Cardiac muscle cell (in vitro differentiated cells and primary cell): ENCODE data around the gene TBC1D8. TPM values are rescaled to one million over a fixed set of nuclear protein-coding genes. Genes with fewer than 3 reads are reported as not detected.
A peak's percentile ranks its signal among the peaks of the same experiment; 100 is the strongest.

Source experiments
- DNase-seq, 2 donors: peaks; one replicate each; pipeline versions ENCODE4 v3.0.0 to v3.0.0-alpha.2; 2010 to 2017; ENCODE audit warnings: low read depth in 1 of 2, low spot score in 1 of 2
- H3K27ac ChIP-seq: fragments of 200-600 bp; sonication (generic); 2 replicates; pipeline ENCODE4 v1.5.1; 2016
- H3K27me3 ChIP-seq: fragments of 200-600 bp; sonication (generic); 2 replicates; pipeline ENCODE4 v1.6.0; 2016; ENCODE audit warnings: control low read depth
- H3K36me3 ChIP-seq: fragments of 200-600 bp; sonication (generic); 2 replicates; pipeline ENCODE4 v1.5.1; 2016; ENCODE audit warnings: control low read depth
- H3K4me1 ChIP-seq: fragments of 200-600 bp; sonication (generic); 2 replicates; pipeline ENCODE4 v1.8.1; 2017; ENCODE audit warnings: low read depth, mild to moderate bottlenecking, mixed run types
- H3K4me3 ChIP-seq: fragments of 200-600 bp; sonication (generic); 2 replicates; pipeline ENCODE4 v1.5.1; 2016; ENCODE audit warnings: mild to moderate bottlenecking
- H3K9me3 ChIP-seq: fragments of 200-600 bp; sonication (generic); 2 replicates; pipeline ENCODE4 v1.5.1; 2017; ENCODE audit warnings: low read depth, mild to moderate bottlenecking, control low read depth
- polyA plus RNA-seq: library from polyadenylated mRNA; unstranded; fragments of >200 nt; fragmentation: Nextera tagmentation; extraction: Ambion mirVana; gene quantifications from 2 replicates; pipeline ENCODE4 v1.2.1, GENCODE V29; 2016
- total RNA-seq: library from RNA; depleted of rRNA; stranded (reverse); fragments of >200 nt; gene quantifications from 2 replicates; pipeline ENCODE4 v1.2.3, GENCODE V29; 2016
- TF ChIP-seq, protein P1 (sequence below): IDR thresholded peaks from 2 replicates; pipeline ENCODE4 v1.5.1; 2012; ENCODE audit warnings: low read depth, mild to moderate bottlenecking, low read length

The TBC1D8 gene
- total and polyA plus RNA-seq, 2 experiments from 2014 or later = 15.2 to 23.2 TPM

DNA sequence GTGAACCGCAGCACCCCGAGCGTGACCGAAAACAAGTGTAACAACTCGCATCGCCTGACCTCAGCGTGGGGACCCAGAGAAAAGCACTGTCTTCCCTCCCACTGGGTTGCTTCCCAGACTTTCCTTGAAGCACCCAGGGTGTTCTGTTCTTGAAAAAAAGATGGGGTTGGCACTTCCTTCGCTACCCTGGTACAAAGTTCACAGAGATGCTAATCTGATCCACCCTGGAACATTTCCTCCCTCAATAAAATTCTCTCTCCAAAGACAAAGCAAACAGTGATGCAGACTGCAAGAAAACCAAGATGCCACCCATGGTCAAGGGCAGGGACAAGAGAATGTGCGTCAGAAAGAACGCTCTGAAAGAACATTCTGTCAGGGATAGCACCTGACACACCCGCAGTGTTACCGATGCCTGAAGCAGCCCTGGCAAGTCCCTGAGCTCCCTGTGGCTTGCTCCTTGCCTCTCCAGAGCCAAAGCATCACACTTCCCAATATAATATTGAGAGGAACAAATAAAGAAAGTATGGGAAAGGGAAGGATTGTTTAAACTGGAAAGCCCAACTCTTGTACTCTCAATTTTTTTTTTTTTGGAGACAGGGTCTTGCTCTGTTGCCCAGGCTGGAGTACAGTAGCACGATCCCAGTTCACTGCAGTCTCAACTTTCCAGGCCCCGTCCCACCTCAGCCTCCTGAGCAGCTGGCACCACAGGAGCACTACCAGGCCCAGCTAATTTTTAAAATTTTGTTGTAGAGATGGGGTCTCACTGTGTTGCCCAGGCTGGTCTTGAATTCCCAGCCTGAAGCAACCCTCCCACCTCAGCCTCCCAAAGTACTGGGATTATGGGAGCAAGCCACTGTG, 70.7 kb downstream of the TBC1D8 start:
- H3K36me3 ChIP-seq = no peaks in the 10 kb centered on the region
- no peaks in the 10 kb centered on the region for H3K27me3 ChIP-seq
- no peaks in the 10 kb centered on the region for H3K4me1 ChIP-seq
- DNase-seq = no peak
- TF ChIP-seq, protein P1, sequence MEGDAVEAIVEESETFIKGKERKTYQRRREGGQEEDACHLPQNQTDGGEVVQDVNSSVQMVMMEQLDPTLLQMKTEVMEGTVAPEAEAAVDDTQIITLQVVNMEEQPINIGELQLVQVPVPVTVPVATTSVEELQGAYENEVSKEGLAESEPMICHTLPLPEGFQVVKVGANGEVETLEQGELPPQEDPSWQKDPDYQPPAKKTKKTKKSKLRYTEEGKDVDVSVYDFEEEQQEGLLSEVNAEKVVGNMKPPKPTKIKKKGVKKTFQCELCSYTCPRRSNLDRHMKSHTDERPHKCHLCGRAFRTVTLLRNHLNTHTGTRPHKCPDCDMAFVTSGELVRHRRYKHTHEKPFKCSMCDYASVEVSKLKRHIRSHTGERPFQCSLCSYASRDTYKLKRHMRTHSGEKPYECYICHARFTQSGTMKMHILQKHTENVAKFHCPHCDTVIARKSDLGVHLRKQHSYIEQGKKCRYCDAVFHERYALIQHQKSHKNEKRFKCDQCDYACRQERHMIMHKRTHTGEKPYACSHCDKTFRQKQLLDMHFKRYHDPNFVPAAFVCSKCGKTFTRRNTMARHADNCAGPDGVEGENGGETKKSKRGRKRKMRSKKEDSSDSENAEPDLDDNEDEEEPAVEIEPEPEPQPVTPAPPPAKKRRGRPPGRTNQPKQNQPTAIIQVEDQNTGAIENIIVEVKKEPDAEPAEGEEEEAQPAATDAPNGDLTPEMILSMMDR = no peak
- H3K4me3 ChIP-seq = no peak overlapping the region
- no peak overlapping the region for H3K27ac ChIP-seq
- no peaks in the 10 kb centered on the region for H3K9me3 ChIP-seq

DNA sequence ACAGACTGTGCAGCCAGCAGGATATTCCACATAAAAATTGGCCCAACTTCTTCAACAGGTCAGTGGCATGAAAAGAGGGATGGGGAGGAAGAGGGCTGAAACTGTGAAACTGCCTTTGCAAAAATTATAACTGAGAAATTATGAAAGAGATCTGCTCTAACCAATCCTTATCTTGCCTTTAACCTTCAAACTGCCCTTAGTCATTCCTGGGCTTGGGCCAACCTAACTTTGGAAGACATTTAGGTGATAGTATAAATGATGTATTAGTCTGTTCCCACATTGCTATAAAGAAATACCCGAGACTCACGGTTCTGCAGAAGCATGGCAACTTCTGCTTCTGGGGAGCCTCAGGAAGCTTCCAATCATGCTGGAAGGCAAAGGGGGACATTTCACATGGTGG, 74.6 kb downstream of the TBC1D8 start:
- no peak overlapping the region for H3K27ac ChIP-seq
- no peaks in the 10 kb centered on the region for H3K4me1 ChIP-seq
- H3K27me3 ChIP-seq = no peaks in the 10 kb centered on the region
- no peak overlapping the region for H3K4me3 ChIP-seq
- DNase-seq = peak in 1 of 2 donors; percentile 20
- TF ChIP-seq, protein P1 = no peak
- no peaks in the 10 kb centered on the region for H3K36me3 ChIP-seq
- no peaks in the 10 kb centered on the region for H3K9me3 ChIP-seq

DNA sequence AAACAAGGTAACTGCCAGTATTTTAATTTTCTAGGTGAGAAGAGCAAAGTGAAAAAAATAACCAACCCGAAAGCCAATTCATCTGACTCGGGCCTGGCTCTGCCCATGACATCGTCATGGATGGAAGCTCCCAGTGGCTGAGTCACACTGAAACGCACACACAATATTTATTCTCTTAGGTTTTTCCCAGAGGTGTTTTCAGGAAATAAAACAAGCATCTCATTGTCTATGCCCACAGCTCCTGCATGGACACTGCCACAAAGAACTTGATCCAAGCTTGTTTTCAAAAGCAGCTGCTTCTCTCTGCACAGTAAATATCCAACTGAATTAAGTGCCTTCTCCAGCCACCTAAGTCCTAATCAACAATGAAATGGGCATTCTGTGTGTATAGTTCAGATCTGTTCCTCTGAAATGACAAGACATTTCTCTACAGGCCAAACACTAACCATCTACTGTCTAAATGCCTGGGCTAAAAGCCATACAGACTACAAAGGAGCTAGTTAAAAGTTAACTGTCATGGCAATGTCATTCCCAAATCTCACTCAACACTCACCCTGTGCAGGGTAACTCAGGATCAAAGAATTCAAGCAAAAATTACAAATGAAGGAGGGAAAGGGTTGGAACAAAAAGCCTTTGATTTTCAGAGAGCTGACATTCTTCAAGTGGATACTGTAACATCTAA, 86.2 kb downstream of the TBC1D8 start:
- no peaks in the 10 kb centered on the region for H3K27me3 ChIP-seq
- no peaks in the 10 kb centered on the region for H3K4me1 ChIP-seq
- peak in 1 of 2 donors; percentile 30 for DNase-seq
- H3K4me3 ChIP-seq = no peak overlapping the region
- peak overlapping the region; percentile 37 for H3K27ac ChIP-seq
- H3K36me3 ChIP-seq = no peaks in the 10 kb centered on the region
- no peaks in the 10 kb centered on the region for H3K9me3 ChIP-seq
- TF ChIP-seq, protein P1 = no peak

DNA sequence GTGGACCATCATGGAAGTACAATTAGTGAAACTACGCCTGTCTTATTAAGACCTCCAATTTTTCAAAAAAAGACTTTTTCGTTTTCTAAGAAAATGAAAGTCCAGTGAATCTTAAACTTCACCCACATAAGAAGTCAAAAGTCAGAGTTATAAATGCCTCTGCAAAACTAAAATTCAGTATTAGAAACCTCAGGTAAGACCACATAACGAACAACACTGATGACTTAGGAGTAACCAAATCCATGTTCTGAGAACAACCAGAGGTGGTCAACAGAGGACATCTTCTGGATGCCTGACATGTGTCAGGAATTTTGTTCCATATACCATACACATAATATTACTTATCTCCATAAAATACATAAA, 86.7 kb downstream of the TBC1D8 start:
- no peak overlapping the region for H3K4me3 ChIP-seq
- no peaks in the 10 kb centered on the region for H3K4me1 ChIP-seq
- DNase-seq = no peak
- H3K27me3 ChIP-seq = no peaks in the 10 kb centered on the region
- no peak overlapping the region for H3K27ac ChIP-seq
- H3K9me3 ChIP-seq = no peaks in the 10 kb centered on the region
- no peaks in the 10 kb centered on the region for H3K36me3 ChIP-seq
- TF ChIP-seq, protein P1 = no peak

DNA sequence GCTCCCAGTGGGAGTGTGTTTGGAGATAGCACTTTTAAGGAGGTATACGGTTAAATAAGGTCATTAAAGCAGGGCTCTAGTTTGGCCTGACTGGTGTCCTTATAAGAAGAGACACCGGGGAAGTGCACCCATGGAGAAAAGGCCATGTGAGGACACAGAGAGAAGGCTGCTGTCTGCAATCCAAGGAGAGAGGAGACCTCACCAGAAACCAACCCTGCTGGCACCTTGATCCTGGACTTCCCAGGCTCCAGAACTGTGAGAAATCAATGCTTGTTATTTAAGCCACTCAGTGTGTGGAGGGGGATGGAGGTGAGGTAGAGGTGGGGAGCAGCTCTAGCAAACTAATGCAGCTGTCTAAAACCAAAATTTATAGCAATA, 87.1 kb downstream of the TBC1D8 start:
- Histone ChIP-seq H3K36me3 (no peaks in the 10 kb centered on the region), H3K4me1 (no peaks in the 10 kb centered on the region), H3K27ac (no peak overlapping the region), H3K27me3 (no peaks in the 10 kb centered on the region), H3K4me3 (no peak overlapping the region), H3K9me3 (no peaks in the 10 kb centered on the region)
- DNase-seq = no peak
- TF ChIP-seq, protein P1 = no peak
